AG08395 (cell line): ENCODE measurements around the gene NR2F1.

Source experiments
- DNase-seq: peaks from one replicate; pipeline ENCODE4 v3.0.0; 2012; ENCODE audit warnings: mixed read lengths, low spot score

NR2F1 gene

DNA sequence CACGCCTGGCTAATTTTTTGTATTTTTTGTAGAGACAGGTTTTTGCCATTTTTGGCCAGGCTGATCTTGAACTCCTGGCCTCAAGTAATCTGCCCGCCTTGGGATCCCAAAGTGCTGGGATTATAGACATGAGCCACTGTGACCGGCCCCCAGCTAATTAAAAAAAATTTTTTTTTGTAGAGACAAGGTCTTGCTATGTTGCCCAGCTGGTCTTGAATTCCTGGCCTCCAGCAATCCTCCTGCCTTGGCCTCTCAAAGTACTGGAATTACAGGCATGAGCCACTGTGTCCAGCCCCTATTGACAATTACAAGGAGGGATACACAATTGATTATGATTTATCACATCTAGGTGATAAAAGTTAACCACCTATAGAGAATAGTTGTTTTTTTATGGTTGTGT lies 59.5 kb downstream of the NR2F1 start:
- DNase-seq: no peak
